Measurements from ENCODE around the gene RFPL3. TPM values are rescaled to one million over a fixed set of nuclear protein-coding genes. Genes with fewer than 3 reads are reported as not detected.

RFPL3 gene
- total RNA-seq = not detected in 2 replicates

GRCh38 chr22:32357567-32357966 lies at the start of gene RFPL3:
TSS of gene RFPL3 (plus strand) at chr22:32357867. CDS start at chr22:32358072, 205 bp downstream.

Other genes starting within 250 kb of the RFPL3 start
- gene C22orf42, start 198.6 kb upstream of the RFPL3 start, total RNA-seq = not detected in 2 replicates
- not detected in 2 replicates for gene RFPL2, start 152.8 kb upstream of the RFPL3 start, total RNA-seq
- 0.81 and 4.7 TPM in 2 replicates for gene SLC5A4, start 102.5 kb upstream of the RFPL3 start, total RNA-seq
- 130 and 168 TPM in 2 replicates for gene RTCB, start 54.4 kb downstream of the RFPL3 start, total RNA-seq
- not detected in 2 replicates for gene BPIFC, start 106.6 kb downstream of the RFPL3 start, total RNA-seq
- 38.4 and 73.6 TPM in 2 replicates for gene FBXO7, start 116.9 kb downstream of the RFPL3 start, total RNA-seq